Measurements from ENCODE around the gene ZBTB7C. TPM values are rescaled to one million over a fixed set of nuclear protein-coding genes. Genes with fewer than 3 reads are reported as not detected.

ZBTB7C gene
- total RNA-seq: under 1 TPM in 1 of 2 experiments, not detected in 1; 0.09 TPM

GRCh38 chr18:48408727-48409590 lies at the start of gene ZBTB7C:
ZBTB7C (minus strand) TSS chr18:48409383.
- DNase-seq (no peak), ATAC-seq (peak; percentile 52)
- peaks cover 76% of the 10 kb centered on the region for H3K27me3 Mint-ChIP-seq
- H3K4me3 Mint-ChIP-seq: peak within 1 kb of the TSS; percentile 54
- peaks cover 16% of the 10 kb centered on the region for H3K4me1 Mint-ChIP-seq
- H3K27ac Mint-ChIP-seq: no peak within 1 kb of the TSS
- no peaks in the 10 kb centered on the region for H3K9me3 Mint-ChIP-seq (ENCODE audit: low read depth)
- peaks cover 3% of the 10 kb centered on the region for H3K36me3 Mint-ChIP-seq
- CTCF ChIA-PET: interaction anchor here (1.4 kb wide), 1 partner anchor 47 kb away, joined by 3 read pairs; no protein-coding TSS in a partner anchor

GRCh38 chr18:48456838-48457237 lies 47.7 kb upstream of the ZBTB7C start:
- ATAC-seq: no peak
- no peaks in the 10 kb centered on the region for H3K36me3 Mint-ChIP-seq
- no peaks in the 10 kb centered on the region for H3K9me3 Mint-ChIP-seq (ENCODE audit: low read depth)
- H3K27ac Mint-ChIP-seq: no peak overlapping the region
- peaks cover 58% of the 10 kb centered on the region for H3K27me3 Mint-ChIP-seq
- peaks cover 21% of the 10 kb centered on the region for H3K4me1 Mint-ChIP-seq
- CTCF ChIA-PET: interaction anchor here (0.8 to 3.9 kb wide), 5 partner anchors 10 to 426 kb away, joined by 3 to 25 read pairs (median 3); no protein-coding TSS in a partner anchor
- H3K4me3 Mint-ChIP-seq: no peak overlapping the region
- no peak for DNase-seq

- Mint-ChIP-seq H3K27ac (no peak overlapping the region), H3K9me3 (ENCODE audit: low read depth) (no peaks in the 10 kb centered on the region), H3K4me1 (peaks cover 21% of the 10 kb centered on the region), H3K4me3 (no peak overlapping the region), H3K27me3 (peaks cover 51% of the 10 kb centered on the region), H3K36me3 (no peaks in the 10 kb centered on the region)
- peak; percentile 59 for DNase-seq
- CTCF ChIA-PET: interaction anchor here (0.6 to 3.9 kb wide), 7 partner anchors 9 to 425 kb away, joined by 3 to 25 read pairs (median 3); no protein-coding TSS in a partner anchor
- peak; percentile 77 for ATAC-seq
Observed at GRCh38 chr18:48455555-48456478, 46.6 kb upstream of the ZBTB7C start.

- Mint-ChIP-seq H3K4me3 (no peak overlapping the region), H3K27me3 (peaks cover 45% of the 10 kb centered on the region), H3K9me3 (ENCODE audit: low read depth) (no peaks in the 10 kb centered on the region), H3K36me3 (no peaks in the 10 kb centered on the region), H3K4me1 (peaks cover 21% of the 10 kb centered on the region), H3K27ac (no peak overlapping the region)
- no peak for ATAC-seq
- peak; percentile 34 for DNase-seq
- CTCF ChIA-PET: interaction anchor here (0.7 to 2.5 kb wide), 2 partner anchors 9 to 22 kb away, joined by 3 to 21 read pairs; no protein-coding TSS in a partner anchor
Observed at GRCh38 chr18:48454261-48454757, 45.1 kb upstream of the ZBTB7C start.

GRCh38 chr18:48453330-48454066 lies 44.3 kb upstream of the ZBTB7C start:
- ATAC-seq (no peak), DNase-seq (peak; percentile 26)
- Mint-ChIP-seq H3K27me3 (peaks cover 40% of the 10 kb centered on the region), H3K4me1 (peaks cover 21% of the 10 kb centered on the region), H3K4me3 (no peak overlapping the region), H3K27ac (no peak overlapping the region), H3K9me3 (ENCODE audit: low read depth) (no peaks in the 10 kb centered on the region), H3K36me3 (no peaks in the 10 kb centered on the region)
- CTCF ChIA-PET: interaction anchor here (2.5 kb wide), 1 partner anchor 8 kb away, joined by 21 read pairs; no protein-coding TSS in a partner anchor

- CTCF ChIA-PET: no interaction called here
- Mint-ChIP-seq H3K4me3 (no peak overlapping the region), H3K36me3 (no peaks in the 10 kb centered on the region), H3K27ac (no peak overlapping the region), H3K9me3 (ENCODE audit: low read depth) (no peaks in the 10 kb centered on the region), H3K4me1 (peaks cover 21% of the 10 kb centered on the region), H3K27me3 (peaks cover 36% of the 10 kb centered on the region)
- DNase-seq: no peak
- no peak for ATAC-seq
Observed at GRCh38 chr18:48452861-48453323, 43.7 kb upstream of the ZBTB7C start.

GRCh38 chr18:48450685-48451084 lies 41.5 kb upstream of the ZBTB7C start:
- Mint-ChIP-seq H3K27ac (no peak overlapping the region), H3K4me1 (peaks cover 9% of the 10 kb centered on the region), H3K36me3 (no peaks in the 10 kb centered on the region), H3K27me3 (peaks cover 26% of the 10 kb centered on the region), H3K4me3 (no peak overlapping the region), H3K9me3 (ENCODE audit: low read depth) (no peaks in the 10 kb centered on the region)
- ATAC-seq (no peak), DNase-seq (no peak)
- CTCF ChIA-PET: no interaction called here

- H3K27me3 Mint-ChIP-seq: peaks cover 26% of the 10 kb centered on the region
- no peaks in the 10 kb centered on the region for H3K4me1 Mint-ChIP-seq
- H3K4me3 Mint-ChIP-seq: no peak overlapping the region
- peak; percentile 86 for ATAC-seq
- DNase-seq: peak; percentile 80
- no peak overlapping the region for H3K27ac Mint-ChIP-seq
- H3K9me3 Mint-ChIP-seq (ENCODE audit: low read depth): no peaks in the 10 kb centered on the region
- H3K36me3 Mint-ChIP-seq: no peaks in the 10 kb centered on the region
- CTCF ChIA-PET: interaction anchor here (0.8 to 3.2 kb wide), 9 partner anchors 11 to 675 kb away, joined by 3 to 25 read pairs (median 7); no protein-coding TSS in a partner anchor
Observed at GRCh38 chr18:48446582-48447225, 37.5 kb upstream of the ZBTB7C start.

GRCh38 chr18:48445540-48445939 lies 36.4 kb upstream of the ZBTB7C start:
- no peaks in the 10 kb centered on the region for H3K4me1 Mint-ChIP-seq
- no peak overlapping the region for H3K27ac Mint-ChIP-seq
- CTCF ChIA-PET: interaction anchor here (0.6 to 3.2 kb wide), 33 partner anchors 8 to 675 kb away, joined by 3 to 25 read pairs (median 4); no protein-coding TSS in a partner anchor
- ATAC-seq: peak; percentile 79
- peaks cover 37% of the 10 kb centered on the region for H3K27me3 Mint-ChIP-seq
- H3K9me3 Mint-ChIP-seq (ENCODE audit: low read depth): no peaks in the 10 kb centered on the region
- DNase-seq: peak; percentile 83
- H3K4me3 Mint-ChIP-seq: no peak overlapping the region
- H3K36me3 Mint-ChIP-seq: no peaks in the 10 kb centered on the region

GRCh38 chr18:48442761-48443160 lies 33.6 kb upstream of the ZBTB7C start:
- no peak for DNase-seq
- Mint-ChIP-seq H3K36me3 (no peaks in the 10 kb centered on the region), H3K4me1 (peaks cover 3% of the 10 kb centered on the region), H3K4me3 (no peak overlapping the region), H3K9me3 (ENCODE audit: low read depth) (no peaks in the 10 kb centered on the region), H3K27ac (no peak overlapping the region), H3K27me3 (peaks cover 48% of the 10 kb centered on the region)
- no peak for ATAC-seq
- CTCF ChIA-PET: no interaction called here

GRCh38 chr18:48441405-48441881 lies 32.3 kb upstream of the ZBTB7C start:
- H3K4me3 Mint-ChIP-seq: no peak overlapping the region
- H3K9me3 Mint-ChIP-seq (ENCODE audit: low read depth): no peaks in the 10 kb centered on the region
- peaks cover 3% of the 10 kb centered on the region for H3K4me1 Mint-ChIP-seq
- H3K36me3 Mint-ChIP-seq: no peaks in the 10 kb centered on the region
- DNase-seq (no peak), ATAC-seq (no peak)
- H3K27ac Mint-ChIP-seq: no peak overlapping the region
- CTCF ChIA-PET: interaction anchor here (0.5 to 0.6 kb wide), 2 partner anchors 185 to 495 kb away, joined by 3 to 4 read pairs; no protein-coding TSS in a partner anchor
- peaks cover 55% of the 10 kb centered on the region for H3K27me3 Mint-ChIP-seq

GRCh38 chr18:48440924-48441323 lies 31.7 kb upstream of the ZBTB7C start:
- CTCF ChIA-PET: interaction anchor here (1.5 kb wide), 1 partner anchor 13 kb away, joined by 3 read pairs; no protein-coding TSS in a partner anchor
- no peaks in the 10 kb centered on the region for H3K9me3 Mint-ChIP-seq (ENCODE audit: low read depth)
- ATAC-seq (no peak), DNase-seq (no peak)
- H3K27ac Mint-ChIP-seq: no peak overlapping the region
- no peaks in the 10 kb centered on the region for H3K36me3 Mint-ChIP-seq
- peaks cover 60% of the 10 kb centered on the region for H3K27me3 Mint-ChIP-seq
- peaks cover 3% of the 10 kb centered on the region for H3K4me1 Mint-ChIP-seq
- no peak overlapping the region for H3K4me3 Mint-ChIP-seq
